ENCODE results near the gene CKS2. TPM values are rescaled to one million over a fixed set of nuclear protein-coding genes. Genes with fewer than 3 reads are reported as not detected.

The CKS2 gene
- total and polyA plus RNA-seq, 2 of the 4 experiments (the other 2 are of a cell fraction), result 192 to 261 TPM

GRCh38 chr9:89363311-89363670 is 52.3 kb downstream of the CKS2 start:
- Histone ChIP-seq H3K4me3 (ENCODE audit: insufficient read depth, low read depth, low read length) (no peak overlapping the region), H3K9me1 (ENCODE audit: insufficient read depth, low read length) (no peaks in the 10 kb centered on the region), H2BK15ac (ENCODE audit: low read depth, low read length) (no peak overlapping the region), H3K36me3 (ENCODE audit: control insufficient read depth, insufficient read depth, low read length) (peaks cover 35% of the 10 kb centered on the region), H3K4me2 (ENCODE audit: low read depth, low read length) (no peak overlapping the region), H3K9ac (ENCODE audit: low read depth, low read length) (no peak overlapping the region), H3K4me1 (ENCODE audit: control insufficient read depth, insufficient read depth, low read length) (no peaks in the 10 kb centered on the region), H4K5ac (ENCODE audit: low read depth, low read length) (no peak overlapping the region), H3K4ac (ENCODE audit: low read depth, low read length) (no peak overlapping the region), H2BK20ac (ENCODE audit: low read depth, low read length) (no peak overlapping the region), H2AK5ac (ENCODE audit: low read depth, low read length) (no peak overlapping the region), H4K20me1 (ENCODE audit: insufficient read depth, low read length) (no peaks in the 10 kb centered on the region), H3K79me1 (ENCODE audit: low read depth in 1 of 2, low read length in 2 of 2) (no peaks in the 10 kb centered on the region), H2BK5ac (ENCODE audit: low read depth, low read length, poor library complexity, severe bottlenecking) (no peak overlapping the region), H4K91ac (ENCODE audit: insufficient read depth, low read depth, low read length) (no peak overlapping the region), H4K8ac (ENCODE audit: low read depth in 2 of 2, low read length in 2 of 2) (no peak overlapping the region), H2AFZ (replicated peaks; ENCODE audit: low read length, poor library complexity) (no peak overlapping the region), H3K18ac (ENCODE audit: low read depth, low read length) (no peak overlapping the region), H3K27ac (ENCODE audit: insufficient read depth, low read length) (no peak overlapping the region), H3K56ac (ENCODE audit: extremely low read depth, insufficient read depth, low read length) (no peak overlapping the region), H3K23ac (ENCODE audit: low read depth, low read length) (no peak overlapping the region), H3K27me3 (ENCODE audit: control insufficient read depth, insufficient read depth, low read length) (no peaks in the 10 kb centered on the region), H3K14ac (replicated peaks; ENCODE audit: low read depth, low read length) (no peak overlapping the region), H2AK9ac (replicated peaks; ENCODE audit: low read depth, low read length, poor library complexity) (no peak overlapping the region), H2BK120ac (ENCODE audit: low read depth, low read length) (no peak overlapping the region), H3K9me3 (ENCODE audit: control insufficient read depth, insufficient read depth, low read length) (no peaks in the 10 kb centered on the region)
- DNase-seq (no peak), ATAC-seq (ENCODE audit: low read depth) (no peak)
- no peak for TF ChIP-seq CTCF (conservative IDR thresholded peaks at IDR 0.05; ENCODE audit: low read depth, low read length)
- no peak for TF ChIP-seq BHLHE40 (IDR thresholded peaks at IDR 0.05; ENCODE audit: low read depth, low read length)
- TF ChIP-seq RAD21 (IDR thresholded peaks at IDR 0.05; ENCODE audit: low read length), result no peak
- TF ChIP-seq SMC3 (IDR thresholded peaks at IDR 0.05; ENCODE audit: low read depth, low read length), result no peak
- no peak for TF ChIP-seq USF2 (IDR thresholded peaks at IDR 0.05; ENCODE audit: low read depth, low read length)
- TF ChIP-seq MAFK (IDR thresholded peaks at IDR 0.05; ENCODE audit: low read depth, low read length), result no peak
- TF ChIP-seq ELK1 (IDR thresholded peaks at IDR 0.05; ENCODE audit: borderline replicate concordance, low read depth, low read length), result no peak
- no peak for TF ChIP-seq RFX5 (IDR thresholded peaks at IDR 0.05; ENCODE audit: low read depth, low read length)
- TF ChIP-seq MAZ (IDR thresholded peaks at IDR 0.05; ENCODE audit: borderline replicate concordance, low read depth, low read length), result no peak
- no peak for TF ChIP-seq CHD1 (IDR thresholded peaks at IDR 0.05; ENCODE audit: low read depth, low read length)
- TF ChIP-seq POLR2A (IDR thresholded peaks at IDR 0.05; ENCODE audit: low read depth, low read length), result no peak
- TF ChIP-seq NFE2L2 (IDR thresholded peaks at IDR 0.05; ENCODE audit: low read depth, low read length), result no peak
- no peak for TF ChIP-seq FOS (IDR thresholded peaks at IDR 0.05; ENCODE audit: low read depth, low read length)
- no peak for TF ChIP-seq RCOR1 (IDR thresholded peaks at IDR 0.05; ENCODE audit: insufficient replicate concordance, low read length)
- no peak for TF ChIP-seq CEBPB (IDR thresholded peaks at IDR 0.05; ENCODE audit: low read depth, low read length)
- TF ChIP-seq MXI1 (IDR thresholded peaks at IDR 0.05; ENCODE audit: borderline replicate concordance, low read depth, low read length), result no peak
- ChIA-PET CTCF (no interaction called here), POLR2A (ENCODE audit: unreplicated experiment) (no interaction called here)
- dilution Hi-C loops (cut with HindIII; ENCODE audit: low sequenced_read_pairs, unreplicated experiment) (no loop called here), in situ Hi-C loops (cut with MboI; ENCODE audit: low sequenced_read_pairs) (no loop called here), intact Hi-C loops (cut with micrococcal nuclease) (no loop called here)
- WGBS, 2 experiments (ENCODE audit: extremely low coverage in 2 of 2, insufficient read length in 1 of 2), result no CpG with 5 or more reads among the region's 6 CpGs
- no TSS peak for BruUV-seq (replicated peaks)

All from IMR-90 (cell line).